ENCODE measurements around the gene EMC6. TPM values are rescaled to one million over a fixed set of nuclear protein-coding genes. Genes with fewer than 3 reads are reported as not detected.

Gene EMC6
- total and polyA plus RNA-seq, 8 donors: 15.9 to 37.6 (median 23.0) TPM

GRCh38 chr17:3636154-3636907 is 32.3 kb upstream of the EMC6 start, which contains the start of the genes CTNS and SHPK:
Gene CTNS (plus strand): TSS chr17:3636760. CDS start chr17:3640207, 3,447 bp downstream.
Gene SHPK (minus strand): TSS chr17:3636250. CDS start chr17:3636219, 31 bp downstream.
- no peak for TF ChIP-seq CTCF (IDR thresholded peaks at IDR 0.05)
- Histone ChIP-seq H3K9me3 (no peaks in the 10 kb centered on the region), H3K27ac (peak within 1 kb of the TSS; percentile 97 to 99), H3K4me1 (peaks cover 6 to 42% of the 10 kb centered on the region in 2 donors), H3K4me3 (peak within 1 kb of the TSS; percentile 97 to 98), H3K27me3 (no peaks in the 10 kb centered on the region), H3K36me3 (peaks cover 0 to 5% of the 10 kb centered on the region in 2 donors)
- intact Hi-C loops (cut with DNase I): no loop called here
- ATAC-seq (peak; percentile 98), DNase-seq (peak; percentile 93 to 99 (median 98))

- H3K36me3 ChIP-seq: peaks cover 0 to 5% of the 10 kb centered on the region in 2 donors
- no peaks in the 10 kb centered on the region for H3K9me3 ChIP-seq
- DNase-seq (no peak), ATAC-seq (no peak)
- no peaks in the 10 kb centered on the region for H3K27me3 ChIP-seq
- H3K27ac ChIP-seq: peak overlapping the region; percentile 97 to 99
- intact Hi-C loops (cut with DNase I): no loop called here
- no peak for TF ChIP-seq CTCF (IDR thresholded peaks at IDR 0.05)
- H3K4me1 ChIP-seq: peaks cover 10 to 42% of the 10 kb centered on the region in 2 donors
- peak overlapping the region; percentile 97 to 98 for H3K4me3 ChIP-seq
These were observed 31.7 kb upstream of the EMC6 start for GRCh38 chr17:3636908-3637373.

GRCh38 chr17:3639981-3640596 is 28.5 kb upstream of the EMC6 start:
- Histone ChIP-seq H3K4me1 (peaks cover 10 to 32% of the 10 kb centered on the region in 2 donors), H3K9me3 (no peaks in the 10 kb centered on the region), H3K27me3 (no peaks in the 10 kb centered on the region), H3K27ac (peak overlapping the region in 1 of 2 donors; percentile 39), H3K4me3 (no peak overlapping the region), H3K36me3 (peaks cover 0 to 17% of the 10 kb centered on the region in 2 donors)
- no peak for DNase-seq
- TF ChIP-seq CTCF (IDR thresholded peaks at IDR 0.05): no peak
- intact Hi-C loops (cut with DNase I): no loop called here
- ATAC-seq: no peak

GRCh38 chr17:3641014-3641413 is 27.6 kb upstream of the EMC6 start:
- H3K4me1 ChIP-seq: peaks cover 10 to 24% of the 10 kb centered on the region in 2 donors
- H3K27ac ChIP-seq: no peak overlapping the region
- DNase-seq (no peak), ATAC-seq (no peak)
- no peak for TF ChIP-seq CTCF (IDR thresholded peaks at IDR 0.05)
- no peaks in the 10 kb centered on the region for H3K9me3 ChIP-seq
- H3K27me3 ChIP-seq: no peaks in the 10 kb centered on the region
- peaks cover 0 to 23% of the 10 kb centered on the region in 2 donors for H3K36me3 ChIP-seq
- no peak overlapping the region for H3K4me3 ChIP-seq
- intact Hi-C loops (cut with DNase I): no loop called here

Measured in left lung (tissue), 10 donors.